K562 (cell line): ENCODE results near the gene WWC2. TPM values are rescaled to one million over a fixed set of nuclear protein-coding genes. Genes with fewer than 3 reads are reported as not detected.

Experiments used
- ATF6 ChIP-seq: sonication (generic); formaldehyde crosslinking; IDR thresholded peaks from 2 replicates; pipeline ENCODE4 v1.4.0; 2020; ENCODE audit warnings: mild to moderate bottlenecking, missing genetic modification reagents
- BHLHE40 ChIP-seq: IDR thresholded peaks from 2 replicates; pipeline ENCODE4 v1.6.1; 2011; ENCODE audit warnings: low read length, improper control_type of control experiment
- CTCFL ChIP-seq: IDR thresholded peaks from 2 replicates; pipeline ENCODE4 v1.6.1; 2011; ENCODE audit warnings: borderline replicate concordance, low read depth, mild to moderate bottlenecking, moderate library complexity, low read length; ENCODE audit not compliant: insufficient read depth, poor library complexity, severe bottlenecking
- ILK ChIP-seq: fragments of 450-650 bp; IDR thresholded peaks from 2 replicates; pipeline ENCODE4 v1.6.1; 2016; ENCODE audit warnings: missing genetic modification characterization, low read depth, mild to moderate bottlenecking, missing compliant biosample characterization, moderate library complexity, borderline replicate concordance
- ZNF584 ChIP-seq: fragments of 200-800 bp; sonication (Bioruptor generic); IDR thresholded peaks from 2 replicates; pipeline ENCODE4 v1.6.1; 2016; ENCODE audit warnings: low read depth, mild to moderate bottlenecking, missing genetic modification characterization, missing compliant biosample characterization
- polyA plus RNA-seq, 8 experiments: library from polyadenylated mRNA; depleted of rRNA in 4 of 8; stranded (reverse) in 5 of 8; unstranded in 3 of 8; fragments of >200 nt; fragmentation: Nextera tagmentation in 2 of 8; fragmentation: Illumina TruSeq in 1 of 8; extraction: Ambion mirVana in 2 of 8; extraction: Trizol in 1 of 8; gene quantifications; 2 replicates each; pipeline versions ENCODE4 v1.2.1 to v1.2.3, GENCODE V29; 2011 to 2014; ENCODE audit warnings: inconsistent platforms in 1 of 8, missing spikeins in 1 of 8
- total RNA-seq, 7 experiments: library from RNA; depleted of rRNA in 6 of 7; stranded (reverse); fragments of >200 nt in 6 of 7; fragmentation: Illumina TruSeq in 2 of 7; extraction: Trizol in 2 of 7; gene quantifications; 2 replicates each; pipeline versions ENCODE4 v1.2.1 to v1.2.3, GENCODE V29; 2011 to 2021; ENCODE audit warnings: low replicate concordance in 1 of 7
- TF ChIP-seq, protein P1 (sequence below), 2 experiments: fragments of 200-800 bp in 1 of 2; sonication (Bioruptor generic) in 1 of 2; sonication (generic) in 1 of 2; formaldehyde crosslinking in 1 of 2; IDR thresholded peaks in 1 of 2; conservative IDR thresholded peaks in 1 of 2; 2 replicates each; pipeline versions ENCODE4 v1.5.0 to v1.6.1; 2016 to 2020; ENCODE audit warnings: missing compliant biosample characterization in 1 of 2, missing genetic modification characterization in 1 of 2, missing genetic modification reagents in 1 of 2

Gene WWC2
- total and polyA plus RNA-seq, 9 of the 15 experiments (the other 6 are each of a cell fraction or from before 2014, with no cell fraction given): 3.7 to 39.4 (median 19.6) TPM

GRCh38 chr4:183262776-183263100, 163.7 kb downstream of the WWC2 start (continued):
- TF ChIP-seq CTCFL (no peak), ZNF584 (CRISPR knock-in tag) (no peak), ILK (tag) (no peak), BHLHE40 (0 out of 2 replicates have a peak, but pooled peaks have one; percentile 1), ATF6 (no peak)
- TF ChIP-seq, protein P1, sequence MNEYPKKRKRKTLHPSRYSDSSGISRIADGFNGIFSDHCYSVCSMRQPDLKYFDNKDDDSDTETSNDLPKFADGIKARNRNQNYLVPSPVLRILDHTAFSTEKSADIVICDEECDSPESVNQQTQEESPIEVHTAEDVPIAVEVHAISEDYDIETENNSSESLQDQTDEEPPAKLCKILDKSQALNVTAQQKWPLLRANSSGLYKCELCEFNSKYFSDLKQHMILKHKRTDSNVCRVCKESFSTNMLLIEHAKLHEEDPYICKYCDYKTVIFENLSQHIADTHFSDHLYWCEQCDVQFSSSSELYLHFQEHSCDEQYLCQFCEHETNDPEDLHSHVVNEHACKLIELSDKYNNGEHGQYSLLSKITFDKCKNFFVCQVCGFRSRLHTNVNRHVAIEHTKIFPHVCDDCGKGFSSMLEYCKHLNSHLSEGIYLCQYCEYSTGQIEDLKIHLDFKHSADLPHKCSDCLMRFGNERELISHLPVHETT (CRISPR knock-in tag; conservative IDR thresholded peaks at IDR 0.05 in 1 of 2, IDR thresholded peaks at IDR 0.05 in 1 of 2): no peak
- TF ChIP-seq, all 486 proteins: peak for 2
